Mammary epithelial cell (primary cell): ENCODE data around the gene MAP7D3.

Experiments used
- EZH2 ChIP-seq: IDR thresholded peaks from 2 replicates; pipeline ENCODE4 v1.6.1; 2012; ENCODE audit warnings: low read length, inconsistent platforms, borderline replicate concordance
- TF ChIP-seq, protein P1 (sequence below), 2 donors: IDR thresholded peaks in 1 of 2; conservative IDR thresholded peaks in 1 of 2; 2 replicates each; pipeline ENCODE4 v1.5.1; 2011 to 2012; ENCODE audit warnings: inconsistent platforms in 2 of 2, low read length in 2 of 2, mild to moderate bottlenecking in 2 of 2, control low read depth in 1 of 2, low read depth in 1 of 2; ENCODE audit not compliant: insufficient read depth in 1 of 2; ENCODE audit errors: extremely low read depth in 1 of 2

DNA sequence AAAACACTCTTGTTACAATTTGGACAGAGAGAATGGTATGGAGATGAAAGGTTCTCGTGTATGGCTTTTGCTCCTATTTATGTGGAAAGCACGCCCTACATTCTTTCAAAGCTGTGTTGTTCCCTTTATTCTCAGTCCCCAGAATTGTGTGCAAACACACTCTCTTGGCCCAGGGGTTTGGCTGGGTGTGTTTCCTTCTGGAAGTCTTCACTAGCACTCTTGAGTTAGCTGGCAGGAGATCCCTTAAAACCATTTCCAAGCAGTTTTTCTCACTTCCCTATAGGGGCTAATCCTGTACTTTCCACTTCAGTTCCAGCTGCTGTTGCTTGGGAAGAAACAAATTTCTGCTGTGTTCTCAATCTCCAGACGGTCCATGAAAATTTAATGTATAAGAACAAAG is 68.8 kb downstream of the MAP7D3 start:
- TF ChIP-seq, protein P1, sequence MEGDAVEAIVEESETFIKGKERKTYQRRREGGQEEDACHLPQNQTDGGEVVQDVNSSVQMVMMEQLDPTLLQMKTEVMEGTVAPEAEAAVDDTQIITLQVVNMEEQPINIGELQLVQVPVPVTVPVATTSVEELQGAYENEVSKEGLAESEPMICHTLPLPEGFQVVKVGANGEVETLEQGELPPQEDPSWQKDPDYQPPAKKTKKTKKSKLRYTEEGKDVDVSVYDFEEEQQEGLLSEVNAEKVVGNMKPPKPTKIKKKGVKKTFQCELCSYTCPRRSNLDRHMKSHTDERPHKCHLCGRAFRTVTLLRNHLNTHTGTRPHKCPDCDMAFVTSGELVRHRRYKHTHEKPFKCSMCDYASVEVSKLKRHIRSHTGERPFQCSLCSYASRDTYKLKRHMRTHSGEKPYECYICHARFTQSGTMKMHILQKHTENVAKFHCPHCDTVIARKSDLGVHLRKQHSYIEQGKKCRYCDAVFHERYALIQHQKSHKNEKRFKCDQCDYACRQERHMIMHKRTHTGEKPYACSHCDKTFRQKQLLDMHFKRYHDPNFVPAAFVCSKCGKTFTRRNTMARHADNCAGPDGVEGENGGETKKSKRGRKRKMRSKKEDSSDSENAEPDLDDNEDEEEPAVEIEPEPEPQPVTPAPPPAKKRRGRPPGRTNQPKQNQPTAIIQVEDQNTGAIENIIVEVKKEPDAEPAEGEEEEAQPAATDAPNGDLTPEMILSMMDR (conservative IDR thresholded peaks at IDR 0.05 in 1 of 2, IDR thresholded peaks at IDR 0.05 in 1 of 2; ENCODE audit: extremely low read depth in 1 of 2, insufficient read depth in 1 of 2, low read depth in 1 of 2, low read length in 2 of 2): no peak
- TF ChIP-seq EZH2: no peak
